HG03342 (cell line): ENCODE measurements around the gene GTF2F2.

Experiments
- ATAC-seq: cut with Tn5 transposase; IDR thresholded peaks from one replicate; pipeline ENCODE4 v1.9.1; 2021; ENCODE audit warnings: mild to moderate bottlenecking, moderate library complexity; ENCODE audit not compliant: unreplicated experiment

Gene GTF2F2

GRCh38 chr13:45332036-45332830 lies 211.9 kb downstream of the GTF2F2 start:
- ATAC-seq: no peak

DNA sequence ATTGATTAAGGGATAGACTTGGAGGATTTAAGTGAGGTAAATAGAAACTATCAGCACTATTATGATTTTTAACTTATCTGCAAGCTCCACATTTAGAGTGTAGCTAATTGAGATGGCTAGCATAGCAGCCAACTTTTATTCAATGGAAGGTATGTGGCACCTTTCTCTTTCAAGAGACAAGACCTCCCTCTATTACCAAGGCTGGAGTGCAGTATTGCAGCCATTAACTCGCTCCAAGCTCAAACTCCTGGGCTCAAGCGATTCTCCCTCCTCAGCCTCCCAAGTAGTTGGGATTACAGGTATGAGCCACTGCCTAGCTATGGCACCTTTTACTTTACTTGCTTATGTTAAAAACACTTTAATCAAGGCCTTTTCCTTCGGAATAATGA lies 212.5 kb downstream of the GTF2F2 start:
- no peak for ATAC-seq

DNA sequence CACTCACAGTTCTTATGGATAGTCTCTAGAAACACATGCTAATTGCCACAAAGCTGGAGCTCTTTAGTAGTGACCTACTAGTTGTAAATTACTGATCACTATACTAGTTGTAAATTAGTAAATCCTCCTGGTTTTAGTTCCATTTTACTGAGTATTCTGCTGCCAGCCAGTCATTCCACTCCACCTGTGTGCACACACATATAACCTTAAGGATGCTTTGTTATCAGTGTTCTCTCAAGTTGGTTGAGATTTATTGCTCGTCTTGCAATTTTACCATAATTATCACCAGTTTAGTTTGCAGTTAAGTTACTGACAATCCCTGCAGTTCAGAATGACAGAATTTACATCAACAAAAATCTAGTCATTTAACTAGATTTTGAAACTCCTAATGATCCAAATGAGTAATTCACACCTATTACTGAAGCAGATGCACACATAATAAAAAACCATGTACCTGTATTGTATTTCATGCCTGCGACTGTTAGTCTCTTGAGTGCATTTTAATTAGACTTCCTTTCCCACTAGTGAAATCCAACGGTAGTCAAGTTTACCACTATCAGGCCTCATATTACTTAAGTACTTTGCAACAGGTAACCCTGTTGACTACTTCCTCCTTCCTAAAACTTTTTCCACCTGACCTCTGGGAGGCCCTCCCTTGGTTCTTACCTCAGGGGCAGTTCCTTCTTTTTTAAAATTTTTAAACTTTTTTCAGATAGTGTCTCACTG lies 213.1 kb downstream of the GTF2F2 start:
- no peak for ATAC-seq
